CD14-positive monocyte (primary cell): Measurements from ENCODE around the gene BLMH. TPM values are rescaled to one million over a fixed set of nuclear protein-coding genes. Genes with fewer than 3 reads are reported as not detected.

Experiments used
- DNase-seq, 3 donors: peaks; one replicate each; pipeline ENCODE4 v3.0.0-alpha.2; 2011 to 2022
- H2AFZ ChIP-seq: 2 replicates; pipeline ENCODE4 v1.6.0; 2012; ENCODE audit warnings: mild to moderate bottlenecking, low read depth, low read length, inconsistent platforms; ENCODE audit not compliant: insufficient read depth, poor library complexity, severe bottlenecking
- H3K27ac ChIP-seq, 2 donors: 1 replicate in 1 of 2; 2 replicates in 1 of 2; pipeline ENCODE4 v1.5.1; 2012 to 2013; ENCODE audit warnings: low read length in 2 of 2, control low read depth in 1 of 2, inconsistent platforms in 1 of 2, low read depth in 1 of 2, mild to moderate bottlenecking in 1 of 2
- H3K27me3 ChIP-seq, 2 donors: one replicate each; pipeline versions ENCODE4 v1.6.0 to v1.6.1; 2011 to 2013; ENCODE audit warnings: low read length in 2 of 2; ENCODE audit not compliant: control insufficient read depth in 2 of 2, insufficient read depth in 2 of 2
- H3K36me3 ChIP-seq, 2 donors: replicated peaks in 1 of 2; 1 replicate in 1 of 2; 2 replicates in 1 of 2; pipeline versions ENCODE4 v1.5.1 to v1.6.1; 2012 to 2013; ENCODE audit warnings: low read length in 2 of 2, control low read depth in 1 of 2, inconsistent platforms in 1 of 2, mild to moderate bottlenecking in 1 of 2; ENCODE audit not compliant: insufficient read depth in 2 of 2, control insufficient read depth in 1 of 2
- H3K4me1 ChIP-seq, 2 donors: 1 replicate in 1 of 2; 2 replicates in 1 of 2; pipeline versions ENCODE4 v1.5.1 to v1.6.1; 2012 to 2013; ENCODE audit warnings: low read length in 2 of 2, control low read depth in 1 of 2, inconsistent platforms in 1 of 2, mild to moderate bottlenecking in 1 of 2, moderate library complexity in 1 of 2; ENCODE audit not compliant: insufficient read depth in 2 of 2, control insufficient read depth in 1 of 2
- H3K4me2 ChIP-seq: replicated peaks from 2 replicates; pipeline ENCODE3; 2012; ENCODE audit warnings: low read length, moderate library complexity, mild to moderate bottlenecking; ENCODE audit not compliant: poor library complexity, severe bottlenecking; ENCODE audit errors: extremely low read depth
- H3K4me3 ChIP-seq, 3 experiments: fragments of 200-600 bp in 1 of 3; sonication (generic) in 1 of 3; replicated peaks in 1 of 3; 1 replicate in 2 of 3; 2 replicates in 1 of 3; pipeline ENCODE4 v1.5.1; 2011 to 2013; ENCODE audit warnings: low read length in 3 of 3, mild to moderate bottlenecking in 3 of 3, control low read depth in 2 of 3, low read depth in 2 of 3, inconsistent platforms in 1 of 3, moderate library complexity in 1 of 3
- H3K79me2 ChIP-seq: 2 replicates; pipeline ENCODE4 v1.6.0; 2012; ENCODE audit warnings: mild to moderate bottlenecking, control low read depth, inconsistent platforms, low read length, moderate library complexity; ENCODE audit not compliant: insufficient read depth
- H3K9ac ChIP-seq: 2 replicates; pipeline ENCODE4 v1.6.0; 2017; ENCODE audit warnings: low read length, mild to moderate bottlenecking; ENCODE audit not compliant: insufficient read depth, poor library complexity, severe bottlenecking
- H3K9me3 ChIP-seq, 2 donors: replicated peaks in 1 of 2; 1 replicate in 1 of 2; 2 replicates in 1 of 2; pipeline versions ENCODE4 v1.5.1 to v1.6.1; 2012 to 2013; ENCODE audit warnings: low read length in 2 of 2, control low read depth in 1 of 2; ENCODE audit not compliant: control insufficient read depth in 1 of 2, insufficient read depth in 1 of 2
- H4K20me1 ChIP-seq: 2 replicates; pipeline ENCODE4 v1.6.0; 2012; ENCODE audit warnings: mild to moderate bottlenecking, low read length, control low read depth, moderate library complexity; ENCODE audit not compliant: insufficient read depth
- H3K27ac Mint-ChIP-seq, 7 donors: one replicate each; pipeline ENCODE4 v1.8.0; 2020; ENCODE audit warnings: mild to moderate bottlenecking in 7 of 7, mixed read lengths in 7 of 7, moderate library complexity in 6 of 7, inconsistent platforms in 2 of 7
- H3K27me3 Mint-ChIP-seq, 3 donors: one replicate each; pipeline ENCODE4 v1.8.0; 2021 to 2022; ENCODE audit warnings: low read depth in 3 of 3, mild to moderate bottlenecking in 3 of 3, mixed read lengths in 3 of 3, moderate library complexity in 3 of 3, inconsistent platforms in 1 of 3
- H3K36me3 Mint-ChIP-seq, 2 donors: one replicate each; pipeline ENCODE4 v1.8.0; 2020; ENCODE audit warnings: mixed read lengths in 2 of 2, inconsistent platforms in 1 of 2, mild to moderate bottlenecking in 1 of 2
- H3K4me1 Mint-ChIP-seq: one replicate; pipeline ENCODE4 v1.8.0; 2020; ENCODE audit warnings: mild to moderate bottlenecking, mixed read lengths
- H3K4me3 Mint-ChIP-seq, 2 donors: one replicate each; pipeline ENCODE4 v1.8.0; 2020; ENCODE audit warnings: mild to moderate bottlenecking in 2 of 2, mixed read lengths in 2 of 2, moderate library complexity in 1 of 2
- H3K9me3 Mint-ChIP-seq, 7 donors: one replicate each; pipeline ENCODE4 v1.8.0; 2020 to 2022; ENCODE audit warnings: mixed read lengths in 7 of 7, mild to moderate bottlenecking in 6 of 7, moderate library complexity in 6 of 7, inconsistent platforms in 2 of 7
- CTCF ChIP-seq: fragments of 200-600 bp; IDR thresholded peaks from one replicate; pipeline ENCODE4 v1.8.0; 2022; ENCODE audit warnings: antibody characterized with exemption, mild to moderate bottlenecking
- WGBS: methylation state at CpG from one replicate; pipeline ENCODE4 v1.1.5; 2013; ENCODE audit warnings: missing lambda C conversion rate; ENCODE audit not compliant: insufficient coverage; 5-methylcytosine and 5-hydroxymethylcytosine counted together
- intact Hi-C, 2 donors: fragments of 100-400 bp; cut with micrococcal nuclease; formaldehyde crosslinking; loops; one replicate each; pipeline versions ENCODE4 v1.15.0 to v1.15.1; 2023
- polyA plus RNA-seq, 3 donors: library from polyadenylated mRNA; depleted of rRNA in 1 of 3; unstranded in 2 of 3; stranded (reverse) in 1 of 3; fragments of 300-500 nt in 2 of 3; fragments of >200 nt in 1 of 3; fragmentation: Illumina TruSeq in 2 of 3; gene quantifications; 1 replicate in 2 of 3; 2 replicates in 1 of 3; pipeline ENCODE4 v1.2.3, GENCODE V29; 2012 to 2021

The BLMH gene
- polyA plus RNA-seq, 3 donors = 6.6 to 10.8 (median 10.4) TPM

GRCh38 chr17:30253312-30253711, 38.4 kb downstream of the BLMH start:
- no peak overlapping the region for H3K4me3 Mint-ChIP-seq
- no peak for DNase-seq
- Histone ChIP-seq H3K4me1 (no peaks in the 10 kb centered on the region), H3K27me3 (no peaks in the 10 kb centered on the region), H3K9ac (no peak overlapping the region), H4K20me1 (no peaks in the 10 kb centered on the region), H2AFZ (no peak overlapping the region), H3K9me3 (no peaks in the 10 kb centered on the region), H3K79me2 (no peaks in the 10 kb centered on the region), H3K27ac (no peak overlapping the region), H3K4me2 (no peak overlapping the region), H3K4me3 (no peak overlapping the region), H3K36me3 (peaks cover 26 to 69% of the 10 kb centered on the region in 2 donors)
- no peaks in the 10 kb centered on the region for H3K9me3 Mint-ChIP-seq
- no peak for TF ChIP-seq CTCF
- peaks cover 55 to 67% of the 10 kb centered on the region in 2 donors for H3K36me3 Mint-ChIP-seq
- H3K27me3 Mint-ChIP-seq = peaks cover 0 to 1% (median 0%) of the 10 kb centered on the region in 3 donors
- peak overlapping the region in 3 of 7 donors; percentile 4 to 73 (median 9) for H3K27ac Mint-ChIP-seq
- 100% methylated on average over 2 of the region's 7 CpGs for whole genome bisulfite sequencing
- H3K4me1 Mint-ChIP-seq = no peaks in the 10 kb centered on the region
- intact Hi-C loops = no loop called here

GRCh38 chr17:30251931-30252330, 39.8 kb downstream of the BLMH start:
- H3K4me1 ChIP-seq = no peaks in the 10 kb centered on the region
- H3K4me1 Mint-ChIP-seq = no peaks in the 10 kb centered on the region
- peaks cover 58 to 69% of the 10 kb centered on the region in 2 donors for H3K36me3 Mint-ChIP-seq
- H4K20me1 ChIP-seq = no peaks in the 10 kb centered on the region
- H3K9me3 Mint-ChIP-seq = no peaks in the 10 kb centered on the region
- DNase-seq = no peak
- H3K36me3 ChIP-seq = peaks cover 34 to 69% of the 10 kb centered on the region in 2 donors
- H3K9ac ChIP-seq = no peak overlapping the region
- no peaks in the 10 kb centered on the region for H3K9me3 ChIP-seq
- H3K27me3 ChIP-seq = no peaks in the 10 kb centered on the region
- peaks cover 0 to 1% (median 0%) of the 10 kb centered on the region in 3 donors for H3K27me3 Mint-ChIP-seq
- H3K4me3 Mint-ChIP-seq = no peak overlapping the region
- no peak overlapping the region for H3K27ac Mint-ChIP-seq
- intact Hi-C loops = no loop called here
- TF ChIP-seq CTCF = no peak
- no peak overlapping the region for H3K4me3 ChIP-seq
- no peaks in the 10 kb centered on the region for H3K79me2 ChIP-seq
- H2AFZ ChIP-seq = no peak overlapping the region
- no peak overlapping the region for H3K4me2 ChIP-seq
- no peak overlapping the region for H3K27ac ChIP-seq
